Adrenal gland (tissue), 12 donors: ENCODE data around the gene COL3A1. TPM values are rescaled to one million over a fixed set of nuclear protein-coding genes. Genes with fewer than 3 reads are reported as not detected.

Experiments used
- DNase-seq, 7 donors: peaks; one replicate each; pipeline ENCODE4 v3.0.0-alpha.2; 2019 to 2020
- H3K27ac ChIP-seq, 5 donors: fragments of 200-600 bp; sonication (generic) in 4 of 5; 1 replicate in 3 of 5; 2 replicates in 2 of 5; pipeline versions ENCODE4 v1.5.1 to v1.8.0; 2016 to 2020; ENCODE audit warnings: mild to moderate bottlenecking in 1 of 5
- H3K27me3 ChIP-seq: fragments of 200-600 bp; 2 replicates; pipeline ENCODE4 v1.8.0; 2021
- H3K36me3 ChIP-seq, 2 donors: fragments of 200-600 bp; replicated peaks in 1 of 2; 1 replicate in 1 of 2; 2 replicates in 1 of 2; pipeline versions ENCODE4 v1.5.1 to v1.8.0; 2018 to 2022
- H3K4me1 ChIP-seq, 2 donors: fragments of 200-600 bp; replicated peaks in 1 of 2; 1 replicate in 1 of 2; 2 replicates in 1 of 2; pipeline versions ENCODE4 v1.5.1 to v1.8.0; 2018 to 2021
- H3K4me3 ChIP-seq, 4 donors: fragments of 200-600 bp; sonication (generic) in 3 of 4; one replicate each; pipeline ENCODE4 v1.5.1; 2016 to 2018
- H3K9me3 ChIP-seq, 3 donors: fragments of 200-600 bp; sonication (generic) in 1 of 3; replicated peaks in 1 of 3; 1 replicate in 2 of 3; 2 replicates in 1 of 3; pipeline versions ENCODE4 v1.5.1 to v1.8.0; 2016 to 2021
- CTCF ChIP-seq, 6 experiments: fragments of 450-650 bp in 4 of 6; fragments of 200-600 bp in 2 of 6; sonication (generic) in 1 of 6; IDR thresholded peaks; 1 replicate in 5 of 6; 2 replicates in 1 of 6; pipeline versions ENCODE4 v1.5.1 to v1.8.0; 2016 to 2021; ENCODE audit warnings: antibody characterized with exemption in 6 of 6, mild to moderate bottlenecking in 2 of 6, moderate library complexity in 1 of 6
- POLR2A ChIP-seq, 2 donors: fragments of 450-650 bp; IDR thresholded peaks; one replicate each; pipeline ENCODE4 v1.6.1; 2017; ENCODE audit warnings: antibody characterized with exemption in 2 of 2, mild to moderate bottlenecking in 2 of 2, moderate library complexity in 1 of 2
- WGBS, 4 donors: extraction: QIAGEN DNeasy Blood & Tissue Kit in 2 of 4; methylation state at CpG; one replicate each; pipeline versions ENCODE4 v1.1.5 to v1.1.7; 2013 to 2017; 5-methylcytosine and 5-hydroxymethylcytosine counted together
- intact Hi-C, 2 donors: fragments of 100-400 bp; cut with DNase I; formaldehyde crosslinking; loops; one replicate each; pipeline versions ENCODE4 v1.14.1 to v1.15.0; 2022 to 2023
- polyA plus RNA-seq, 3 donors: library from polyadenylated mRNA; stranded (reverse); fragments of 200-250 nt in 2 of 3; fragments of 350-450 nt in 1 of 3; fragmentation: Illumina TruSeq in 1 of 3; extraction: RNeasy Lipid Tissue Mini Kit (QIAGEN cat#74804) in 1 of 3; gene quantifications; one replicate each; pipeline ENCODE4 v1.2.3, GENCODE V29; 2013 to 2014
- total RNA-seq, 9 donors: library from RNA; depleted of rRNA in 4 of 9; stranded (reverse); fragments of >200 nt in 4 of 9; fragments of 120-200 nt in 1 of 9; fragmentation: NEBNext Ultra II Directional in 1 of 9; extraction: Animal tissue kit (Norgen Biotek cat#: 25700) in 1 of 9; gene quantifications; one replicate each; pipeline versions ENCODE4 v1.1.0 to v1.2.4, GENCODE V29; 2013 to 2023
- donor health status: healthy with polysubstance abuse.
- donor health status: Bipolar disorder and iron deficiency.
- donor health status: DM: yes; HTN: yes; CAD: no.
- donor health status: DM: no; HTN: no; CAD: no.
- donor health status: DM: no; HTN: no; CAD: no.
- donor health status: DM: yes; HTN: yes; CAD: no.

The COL3A1 gene
- total and polyA plus RNA-seq, 12 donors, result 48.4 to 465 (median 173) TPM

- intact Hi-C loops, result no loop called here
- no peak for DNase-seq
- Histone ChIP-seq H3K9me3 (no peaks in the 10 kb centered on the region), H3K27me3 (no peaks in the 10 kb centered on the region), H3K27ac (no peak overlapping the region), H3K4me3 (no peak overlapping the region), H3K36me3 (no peaks in the 10 kb centered on the region), H3K4me1 (no peaks in the 10 kb centered on the region)
- TF ChIP-seq CTCF (IDR thresholded peaks at IDR 0.05) (no peak), POLR2A (IDR thresholded peaks at IDR 0.05) (no peak)
Observed at GRCh38 chr2:188952901-188953300, 21.3 kb upstream of the COL3A1 start.

GRCh38 chr2:188956290-188956689, 17.9 kb upstream of the COL3A1 start:
- no peaks in the 10 kb centered on the region for H3K27me3 ChIP-seq
- intact Hi-C loops, result no loop called here
- no peak overlapping the region for H3K27ac ChIP-seq
- H3K4me1 ChIP-seq, result no peaks in the 10 kb centered on the region
- H3K36me3 ChIP-seq, result no peaks in the 10 kb centered on the region
- 67 to 82% (median 76%) methylated on average over 2 of the region's 2 CpGs for WGBS, 4 donors
- no peak for DNase-seq
- no peak overlapping the region for H3K4me3 ChIP-seq
- TF ChIP-seq POLR2A (IDR thresholded peaks at IDR 0.05), result no peak
- TF ChIP-seq CTCF (IDR thresholded peaks at IDR 0.05), result no peak
- H3K9me3 ChIP-seq, result no peaks in the 10 kb centered on the region

GRCh38 chr2:188956961-188957360, 17.2 kb upstream of the COL3A1 start:
- Histone ChIP-seq H3K9me3 (no peaks in the 10 kb centered on the region), H3K4me3 (no peak overlapping the region), H3K27ac (no peak overlapping the region), H3K36me3 (no peaks in the 10 kb centered on the region), H3K27me3 (no peaks in the 10 kb centered on the region), H3K4me1 (no peaks in the 10 kb centered on the region)
- no peak for DNase-seq
- TF ChIP-seq POLR2A (IDR thresholded peaks at IDR 0.05) (no peak), CTCF (IDR thresholded peaks at IDR 0.05) (no peak)
- intact Hi-C loops, result no loop called here
- WGBS, 4 donors, result 49 to 53% (median 49%) methylated on average over 5 of the region's 5 CpGs

GRCh38 chr2:188957646-188958045, 16.5 kb upstream of the COL3A1 start:
- Histone ChIP-seq H3K27ac (no peak overlapping the region), H3K27me3 (no peaks in the 10 kb centered on the region), H3K4me1 (no peaks in the 10 kb centered on the region), H3K9me3 (no peaks in the 10 kb centered on the region), H3K36me3 (no peaks in the 10 kb centered on the region), H3K4me3 (no peak overlapping the region)
- no peak for DNase-seq
- WGBS, 4 donors, result 81 to 93% (median 88%) methylated on average over 1 of the region's 1 CpG
- intact Hi-C loops, result no loop called here
- no peak for TF ChIP-seq POLR2A (IDR thresholded peaks at IDR 0.05)
- no peak for TF ChIP-seq CTCF (IDR thresholded peaks at IDR 0.05)
